ENCODE measurements around the gene MT1HL1.

MT1HL1 gene

DNA sequence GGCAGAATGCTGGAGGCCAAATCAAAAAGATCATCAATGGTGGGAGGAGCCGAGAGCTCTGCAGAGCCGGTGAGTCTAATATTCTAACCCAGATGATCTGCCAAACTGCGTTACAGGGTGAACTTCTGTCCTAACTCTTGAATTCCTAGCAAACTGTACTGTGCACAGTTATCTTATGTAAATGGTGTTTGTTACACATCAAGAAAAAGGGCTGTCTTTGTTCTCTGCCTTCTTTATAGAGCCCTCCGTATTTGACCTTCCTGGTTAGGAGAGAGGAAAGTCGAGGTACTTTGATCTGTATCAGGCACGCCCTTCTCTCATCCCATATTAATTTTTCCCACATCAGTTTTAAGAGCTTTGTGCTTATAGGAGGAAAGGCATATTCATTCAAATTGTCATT is 37.6 kb downstream of the MT1HL1 start:
- no peak for DNase-seq

DNA sequence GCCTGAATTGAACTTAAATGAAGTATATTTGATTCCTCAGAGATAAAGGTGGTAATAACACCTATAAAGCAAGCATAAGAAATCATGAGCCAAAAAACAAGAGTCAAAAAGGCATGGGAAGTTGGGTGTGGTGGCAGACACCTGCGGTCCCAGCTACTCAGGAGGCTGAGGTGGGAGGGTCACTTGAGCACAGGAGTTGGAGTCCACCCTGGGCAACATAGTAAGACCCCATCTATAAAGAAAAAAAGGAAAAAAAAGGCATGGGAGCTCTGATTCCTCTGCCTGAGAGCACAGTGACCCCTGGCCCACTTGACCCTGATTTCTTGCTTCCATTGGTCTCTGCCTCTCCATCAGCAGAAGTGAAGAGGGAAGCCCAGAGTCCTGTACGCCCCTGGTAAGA is 40.3 kb downstream of the MT1HL1 start:
- no peak for DNase-seq

DNA sequence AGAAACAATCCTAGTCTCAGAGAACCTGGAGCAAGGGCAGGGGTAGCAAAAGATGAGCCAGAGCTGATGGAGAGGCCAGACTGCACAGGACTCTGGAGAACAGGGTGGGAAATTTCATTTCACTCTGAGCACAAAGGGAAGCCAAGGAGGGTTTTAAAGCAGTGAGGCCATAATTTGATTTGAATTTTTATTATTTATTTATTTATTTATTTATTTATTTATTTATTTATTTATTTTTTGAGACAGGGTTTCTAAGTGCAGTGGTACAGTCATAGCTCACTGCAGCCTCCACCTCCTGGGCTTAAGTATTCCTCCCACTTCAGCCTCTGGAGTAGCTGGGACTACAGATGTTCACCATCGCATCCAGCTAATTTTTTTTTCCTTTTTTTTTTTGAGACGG is 45.1 kb downstream of the MT1HL1 start:
- no peak for DNase-seq

GRCh38 chr1:236957235-236957634 is 47.0 kb downstream of the MT1HL1 start:
- no peak for DNase-seq

Measured in stimulated activated CD4-positive, alpha-beta T cell treated with anti-CD3 and anti-CD28 coated beads, Interleukin-15, amount 100 ng/mL, for 24 hours (primary cell).